Spinal cord (tissue), 10 donors: ENCODE data around the gene ATP8B1. TPM values are rescaled to one million over a fixed set of nuclear protein-coding genes. Genes with fewer than 3 reads are reported as not detected.

Source experiments
- DNase-seq, 6 donors: peaks; one replicate each; pipeline versions ENCODE4 v3.0.0 to v3.0.0-alpha.2; 2013 to 2015; ENCODE audit warnings: low spot score in 6 of 6, low read depth in 4 of 6
- H3K27ac ChIP-seq: one replicate; pipeline ENCODE4 v1.5.1; 2013; ENCODE audit warnings: low read depth, low read length, control low read depth
- H3K27me3 ChIP-seq: one replicate; pipeline ENCODE4 v1.6.1; 2013; ENCODE audit warnings: low read length; ENCODE audit not compliant: control insufficient read depth, insufficient read depth
- H3K36me3 ChIP-seq: one replicate; pipeline ENCODE4 v1.6.1; 2013; ENCODE audit warnings: low read length; ENCODE audit not compliant: control insufficient read depth, insufficient read depth
- H3K4me1 ChIP-seq: one replicate; pipeline ENCODE4 v1.6.1; 2013; ENCODE audit warnings: low read length; ENCODE audit not compliant: control insufficient read depth, insufficient read depth
- H3K4me3 ChIP-seq: one replicate; pipeline ENCODE4 v1.5.1; 2013; ENCODE audit warnings: low read depth, low read length, control low read depth
- H3K9me3 ChIP-seq: one replicate; pipeline ENCODE4 v1.6.1; 2013; ENCODE audit warnings: low read length; ENCODE audit not compliant: control insufficient read depth, insufficient read depth
- WGBS: methylation state at CpG from one replicate; pipeline ENCODE4 v1.1.5; 2013; ENCODE audit warnings: missing lambda C conversion rate; ENCODE audit not compliant: insufficient coverage; 5-methylcytosine and 5-hydroxymethylcytosine counted together
- polyA plus RNA-seq, 2 donors: library from polyadenylated mRNA; unstranded; fragments of 120-200 nt; gene quantifications; one replicate each; pipeline ENCODE4 v1.2.1, GENCODE V29; 2013; ENCODE audit not compliant: insufficient read length in 2 of 2
- total RNA-seq, 2 donors: library from RNA; depleted of rRNA in 1 of 2; stranded (reverse); fragments of 120-200 nt in 1 of 2; fragments of >200 nt in 1 of 2; gene quantifications; one replicate each; pipeline versions ENCODE4 v1.2.3 to v1.2.4, GENCODE V29; 2013 to 2014
- donor health status: healthy.

The ATP8B1 gene
- total and polyA plus RNA-seq, 4 donors, result 1.7 to 14.4 (median 7.7) TPM

DNA sequence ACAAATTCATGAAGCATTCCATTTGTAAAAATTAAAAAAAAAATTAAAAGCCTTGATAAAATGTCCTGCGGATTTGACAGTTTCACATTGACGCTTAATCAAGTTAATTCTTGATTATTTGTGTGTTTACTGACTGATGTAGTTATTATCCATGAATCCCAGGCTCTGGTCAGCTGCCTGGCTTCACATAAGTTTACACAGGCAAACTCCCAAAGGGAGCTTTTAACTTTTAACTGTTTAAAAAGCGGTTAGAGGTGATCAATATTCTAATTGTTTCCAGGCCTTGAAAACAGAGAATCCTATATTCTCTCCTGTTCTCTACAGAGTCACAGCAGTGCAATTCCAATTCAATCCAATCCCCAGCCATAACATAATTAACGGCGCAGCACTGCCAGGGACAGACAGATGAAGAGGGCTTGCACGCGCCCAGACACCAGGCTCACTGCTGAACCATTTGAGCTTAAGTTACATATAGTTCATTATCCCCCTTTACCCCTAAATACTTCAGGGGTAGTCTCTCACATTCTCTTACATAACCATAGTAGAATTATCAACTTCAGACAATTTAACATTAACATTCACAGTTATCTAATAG, 47.5 kb downstream of the ATP8B1 start:
- no peaks in the 10 kb centered on the region for H3K9me3 ChIP-seq
- peak in 1 of 6 donors; percentile 17 for DNase-seq
- no peak overlapping the region for H3K27ac ChIP-seq
- H3K4me1 ChIP-seq, result no peaks in the 10 kb centered on the region
- H3K4me3 ChIP-seq, result no peak overlapping the region
- no peaks in the 10 kb centered on the region for H3K36me3 ChIP-seq
- whole genome bisulfite sequencing, result 94% methylated on average over 2 of the region's 7 CpGs
- no peaks in the 10 kb centered on the region for H3K27me3 ChIP-seq

DNA sequence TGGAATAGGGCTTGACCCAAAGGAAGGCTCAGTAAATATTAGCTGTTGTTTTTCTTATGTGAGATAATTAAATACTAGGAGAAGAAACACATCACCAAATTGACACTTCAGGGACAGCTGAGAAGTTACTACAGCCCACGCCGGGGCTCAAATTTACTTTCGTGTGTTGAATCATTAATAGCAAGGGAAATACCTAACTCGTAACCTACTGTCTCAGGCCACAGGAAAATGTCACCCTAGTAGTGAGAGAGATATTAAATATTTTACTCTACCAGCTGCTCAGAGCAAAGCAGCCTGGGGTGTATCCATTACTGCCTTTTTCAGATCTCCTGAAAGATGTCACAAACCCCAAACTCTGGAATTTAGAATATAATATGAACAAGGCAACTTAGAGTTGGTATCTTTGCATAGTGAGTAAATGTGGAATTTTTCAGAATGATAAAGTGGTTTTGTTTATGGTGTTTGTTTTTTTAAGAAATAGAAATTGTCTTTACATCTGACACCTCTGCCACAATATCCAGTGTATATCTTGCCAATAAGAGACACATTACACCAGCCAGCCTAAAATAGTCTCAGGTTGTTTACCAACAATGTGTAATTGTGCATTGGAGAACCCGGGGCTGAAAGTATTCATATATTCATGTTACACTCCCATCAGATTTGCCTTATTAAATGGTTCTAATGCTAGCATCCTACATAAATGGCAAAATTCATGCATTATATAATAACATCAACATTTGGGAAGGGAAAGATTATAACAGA, 48.4 kb downstream of the ATP8B1 start:
- no CpG with 5 or more reads among the region's 5 CpGs for WGBS
- peak in 1 of 6 donors; percentile 48 for DNase-seq
- Histone ChIP-seq H3K36me3 (no peaks in the 10 kb centered on the region), H3K4me3 (no peak overlapping the region), H3K4me1 (no peaks in the 10 kb centered on the region), H3K9me3 (no peaks in the 10 kb centered on the region), H3K27me3 (no peaks in the 10 kb centered on the region), H3K27ac (no peak overlapping the region)

DNA sequence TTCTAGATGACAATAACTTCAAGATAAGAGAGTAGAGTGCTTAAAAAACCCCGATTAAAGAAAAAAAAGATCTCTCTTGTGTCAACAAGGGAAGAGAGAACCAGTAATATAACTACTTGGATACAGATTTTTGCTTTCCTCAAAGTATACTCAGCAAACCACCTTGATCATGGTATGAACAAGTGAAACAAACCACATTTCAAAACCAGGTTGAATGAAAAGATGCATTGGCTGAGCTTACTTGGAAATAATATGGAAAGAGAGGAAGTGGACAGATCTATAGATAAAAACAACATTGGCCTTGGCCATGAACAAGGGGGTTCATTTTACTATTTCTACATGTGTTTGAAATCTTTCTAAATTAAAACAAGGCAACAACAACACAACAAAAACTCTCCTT, 50.1 kb downstream of the ATP8B1 start:
- no peak for DNase-seq
- Histone ChIP-seq H3K36me3 (no peaks in the 10 kb centered on the region), H3K9me3 (no peaks in the 10 kb centered on the region), H3K4me1 (no peaks in the 10 kb centered on the region), H3K4me3 (no peak overlapping the region), H3K27me3 (no peaks in the 10 kb centered on the region), H3K27ac (no peak overlapping the region)
- no CpG with 5 or more reads among the region's 1 CpG for WGBS

DNA sequence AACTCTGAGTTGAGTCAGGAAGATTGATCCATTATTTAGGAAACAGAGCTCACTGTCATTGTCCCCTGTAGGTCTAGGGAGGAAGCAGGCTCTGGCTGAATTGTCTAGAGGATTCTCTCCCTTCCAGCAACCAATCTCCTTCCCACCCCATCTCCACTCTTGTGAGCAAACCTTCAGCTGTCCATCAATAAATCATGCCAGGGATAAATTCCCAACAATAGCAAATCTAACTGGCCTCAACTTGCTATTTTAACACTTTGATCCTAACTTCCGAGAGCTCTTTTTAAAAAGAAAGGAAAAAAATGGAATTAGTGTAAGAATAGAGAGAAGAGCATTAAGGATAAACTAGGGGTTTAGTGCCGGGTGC, 53.5 kb downstream of the ATP8B1 start:
- 100% methylated on average over 1 of the region's 2 CpGs for WGBS
- no peaks in the 10 kb centered on the region for H3K27me3 ChIP-seq
- no peak for DNase-seq
- H3K36me3 ChIP-seq, result no peaks in the 10 kb centered on the region
- no peak overlapping the region for H3K4me3 ChIP-seq
- no peaks in the 10 kb centered on the region for H3K9me3 ChIP-seq
- H3K4me1 ChIP-seq, result no peaks in the 10 kb centered on the region
- H3K27ac ChIP-seq, result no peak overlapping the region

DNA sequence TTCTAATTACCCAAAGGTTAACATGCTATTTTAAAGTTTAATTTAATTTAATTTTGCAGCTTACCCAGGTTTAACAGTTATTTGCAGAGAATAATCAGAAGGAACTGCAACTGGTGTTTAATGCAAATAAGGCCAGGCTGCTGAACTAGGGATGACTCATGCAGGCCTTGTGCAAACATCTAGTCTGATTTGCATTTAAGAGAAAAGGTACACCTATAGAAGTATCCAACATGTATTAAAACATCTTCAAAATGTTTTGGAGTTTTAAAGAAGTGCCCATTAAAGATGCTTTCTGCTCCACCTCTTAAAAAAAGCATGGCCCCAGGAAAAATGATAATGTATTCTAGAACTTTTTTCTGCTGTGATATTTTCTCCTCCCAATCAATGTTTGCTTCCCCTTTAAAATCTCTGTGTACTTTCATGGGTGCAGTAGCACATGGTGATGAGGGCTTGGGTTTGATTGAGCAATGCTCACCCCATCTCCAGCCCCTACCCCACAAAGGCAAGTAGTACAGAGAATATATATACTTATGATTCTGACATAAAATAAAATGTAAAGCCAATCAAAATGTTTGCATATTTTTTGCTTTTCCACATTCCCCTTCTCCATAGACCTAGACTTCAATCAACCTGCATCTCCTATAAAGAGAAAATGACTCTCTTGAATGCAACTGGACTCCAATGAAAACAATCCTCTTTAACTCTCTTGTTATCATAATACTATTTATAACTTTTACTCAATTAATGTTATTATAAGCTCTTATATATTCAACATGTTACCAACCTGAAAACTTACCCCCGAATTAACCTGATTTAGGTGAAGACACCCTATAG, 54.1 kb downstream of the ATP8B1 start:
- Histone ChIP-seq H3K4me1 (no peaks in the 10 kb centered on the region), H3K9me3 (no peaks in the 10 kb centered on the region), H3K27me3 (no peaks in the 10 kb centered on the region), H3K27ac (no peak overlapping the region), H3K36me3 (no peaks in the 10 kb centered on the region), H3K4me3 (no peak overlapping the region)
- no peak for DNase-seq
- no CpG with 5 or more reads among the region's 1 CpG for WGBS

DNA sequence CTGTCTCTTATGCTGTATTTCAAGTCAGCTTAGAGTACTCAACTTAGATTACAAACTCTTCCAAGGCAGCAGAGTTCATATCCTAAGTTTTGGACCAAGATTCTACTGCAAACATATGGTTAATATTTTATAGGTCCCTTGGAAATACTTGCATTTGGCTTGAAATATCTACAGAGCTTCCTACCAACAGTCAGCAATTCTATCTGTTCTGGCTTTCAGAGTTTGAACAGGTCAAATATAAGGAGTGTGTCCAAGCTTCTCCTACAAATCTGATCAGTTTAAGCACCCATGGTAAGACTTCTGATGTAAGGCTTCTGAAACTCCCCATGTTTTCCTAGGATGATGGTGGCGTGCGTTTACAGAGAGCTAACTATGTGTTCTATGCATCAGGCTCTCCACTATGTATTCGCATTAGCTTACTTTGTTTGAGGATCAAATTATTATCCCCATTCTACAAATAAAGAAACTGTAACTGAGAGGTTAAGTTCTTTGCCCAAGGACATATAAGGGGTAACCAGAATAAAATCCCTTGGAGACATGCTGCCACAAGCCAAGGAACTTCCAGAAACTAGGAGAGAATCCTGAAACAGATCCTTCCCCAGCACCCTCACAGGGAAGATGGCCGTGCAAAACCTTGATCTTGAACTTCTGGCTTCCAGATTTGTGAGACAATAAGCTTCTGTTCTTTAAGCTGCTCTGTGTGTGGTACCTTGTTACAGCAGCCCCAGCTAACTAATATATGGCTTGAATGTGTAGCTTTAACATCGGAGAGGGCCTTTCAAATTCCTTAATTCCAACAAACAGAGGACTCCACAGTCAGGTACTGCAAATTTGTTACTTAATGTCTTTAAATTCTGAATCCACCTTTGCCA, 55.1 kb downstream of the ATP8B1 start:
- Histone ChIP-seq H3K27me3 (no peaks in the 10 kb centered on the region), H3K4me3 (no peak overlapping the region), H3K9me3 (no peaks in the 10 kb centered on the region), H3K4me1 (no peaks in the 10 kb centered on the region), H3K36me3 (no peaks in the 10 kb centered on the region), H3K27ac (no peak overlapping the region)
- no peak for DNase-seq
- WGBS, result no CpG with 5 or more reads among the region's 5 CpGs

DNA sequence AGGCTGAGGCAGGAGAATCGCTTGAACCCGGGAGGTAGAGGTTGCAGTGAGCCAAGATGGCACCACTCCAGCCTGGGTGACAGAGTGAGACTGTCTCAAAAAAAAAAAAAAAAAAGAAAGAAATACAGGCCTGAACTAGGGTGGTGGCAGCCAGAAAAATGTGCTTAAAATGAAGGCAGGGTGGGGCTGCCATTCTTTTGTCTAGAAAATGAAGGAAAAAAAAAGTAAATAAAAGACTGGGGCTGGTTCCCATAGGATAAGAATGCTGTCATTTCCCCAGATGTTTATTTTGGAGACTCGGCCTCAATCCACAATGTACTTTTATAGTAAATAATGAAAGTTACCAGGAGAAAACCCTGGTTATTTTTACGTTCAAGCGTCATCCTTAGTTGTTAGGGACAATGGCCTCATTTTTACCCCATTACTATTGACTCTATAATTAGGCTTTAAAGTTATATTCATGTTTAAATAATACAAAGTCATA, 58.9 kb downstream of the ATP8B1 start:
- H3K36me3 ChIP-seq, result no peaks in the 10 kb centered on the region
- no peak for DNase-seq
- H3K4me3 ChIP-seq, result no peak overlapping the region
- no peaks in the 10 kb centered on the region for H3K4me1 ChIP-seq
- no peaks in the 10 kb centered on the region for H3K27me3 ChIP-seq
- 81% methylated on average over 2 of the region's 5 CpGs for WGBS
- no peaks in the 10 kb centered on the region for H3K9me3 ChIP-seq
- H3K27ac ChIP-seq, result no peak overlapping the region

DNA sequence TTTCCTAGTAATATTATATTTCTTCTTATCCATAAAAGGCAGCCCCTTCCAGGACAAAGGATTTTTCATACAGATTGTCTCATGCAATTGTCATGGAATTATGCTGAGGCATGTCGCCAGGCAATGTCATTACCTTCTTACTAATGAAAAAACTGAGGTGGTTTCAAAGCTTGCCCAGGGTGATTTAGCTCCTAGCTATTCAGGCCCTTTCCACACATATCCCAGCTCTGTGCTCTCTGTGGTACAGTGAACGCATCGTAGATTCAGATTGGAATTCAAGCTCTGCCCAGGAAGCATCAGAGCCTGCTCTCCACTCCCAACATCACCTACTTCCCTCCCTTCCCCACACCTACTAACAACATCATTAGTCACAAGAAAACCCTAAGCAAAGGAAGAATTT, 60.1 kb downstream of the ATP8B1 start:
- DNase-seq, result peak in 1 of 6 donors; percentile 53
- Histone ChIP-seq H3K4me3 (no peak overlapping the region), H3K9me3 (no peaks in the 10 kb centered on the region), H3K36me3 (no peaks in the 10 kb centered on the region), H3K27ac (no peak overlapping the region), H3K4me1 (no peaks in the 10 kb centered on the region), H3K27me3 (no peaks in the 10 kb centered on the region)
- 74% methylated on average over 3 of the region's 3 CpGs for WGBS

DNA sequence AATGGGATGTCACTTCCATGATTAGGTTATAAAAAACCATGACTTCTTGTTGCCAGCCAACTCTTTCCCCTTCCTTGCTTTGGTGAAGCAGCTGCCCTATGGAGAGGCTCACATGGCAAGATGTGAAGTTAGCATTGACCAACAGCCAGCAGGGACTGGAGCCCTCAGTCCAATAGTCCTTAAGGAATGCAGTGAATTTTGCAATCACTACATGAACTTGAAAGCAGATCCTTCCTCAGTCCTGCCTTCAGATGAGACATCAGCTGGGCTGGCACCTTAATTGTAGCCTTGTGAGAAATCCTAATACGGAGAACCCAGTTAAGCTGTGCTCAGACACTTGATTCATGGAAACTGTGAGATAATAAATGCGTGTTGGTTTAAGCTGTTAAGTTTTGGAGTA, 61.8 kb downstream of the ATP8B1 start:
- no peaks in the 10 kb centered on the region for H3K4me1 ChIP-seq
- no peak overlapping the region for H3K4me3 ChIP-seq
- no peaks in the 10 kb centered on the region for H3K36me3 ChIP-seq
- no peaks in the 10 kb centered on the region for H3K27me3 ChIP-seq
- DNase-seq, result no peak
- no peaks in the 10 kb centered on the region for H3K9me3 ChIP-seq
- WGBS, result no CpG with 5 or more reads among the region's 2 CpGs
- no peak overlapping the region for H3K27ac ChIP-seq
